OCI-LY7 (cell line): ENCODE measurements around the gene RASAL2. TPM values are rescaled to one million over a fixed set of nuclear protein-coding genes. Genes with fewer than 3 reads are reported as not detected.

ENCODE experiments used
- BruUV-seq: library from RNA; stranded (reverse); fragments of 400-500 nt; replicated peaks from 2 replicates; lab custom pipeline; 2021; lab: Mats Ljungman, UMichigan
- CTCF ChIA-PET: fragments of 300-600 bp; sonication (Branson Sonifier 250); formaldehyde crosslinking; loops from one replicate; lab custom pipeline; 2022; ENCODE audit warnings: antibody characterized with exemption; ENCODE audit not compliant: unreplicated experiment; lab: Charles Lee
- POLR2A ChIA-PET: fragments of 300-600 bp; sonication (Branson Sonifier 250); formaldehyde crosslinking; loops from one replicate; lab custom pipeline; 2022; ENCODE audit warnings: antibody characterized with exemption; lab: Charles Lee
- DNase-seq: peaks from one replicate; pipeline ENCODE4 v3.0.0-alpha.2; 2015; ENCODE audit warnings: low spot score
- H2AFZ ChIP-seq: fragments of 200-600 bp; sonication (generic), shearing (Covaris generic); 2 replicates; pipeline ENCODE4 v1.6.1; 2014; ENCODE audit warnings: mild to moderate bottlenecking, antibody characterized with exemption, low read length, moderate library complexity
- H3K27ac ChIP-seq: fragments of 200-600 bp; sonication (generic); 2 replicates; pipeline ENCODE4 v1.5.1; 2014; ENCODE audit warnings: mixed run types, low read depth, mild to moderate bottlenecking, moderate library complexity, low read length, inconsistent platforms; ENCODE audit not compliant: poor library complexity, severe bottlenecking
- H3K36me3 ChIP-seq: fragments of 200-600 bp; sonication (generic); 2 replicates; pipeline ENCODE4 v1.6.1; 2014; ENCODE audit warnings: mild to moderate bottlenecking, antibody characterized with exemption, low read length, moderate library complexity, mixed read lengths; ENCODE audit not compliant: insufficient read depth
- H3K4me1 ChIP-seq: fragments of 200-600 bp; sonication (generic); 2 replicates; pipeline ENCODE4 v1.5.1; 2014; ENCODE audit warnings: mild to moderate bottlenecking, low read length; ENCODE audit not compliant: insufficient read depth, poor library complexity, severe bottlenecking
- H3K4me2 ChIP-seq: fragments of 200-600 bp; sonication (generic); 2 replicates; pipeline ENCODE4 v1.6.1; 2014; ENCODE audit warnings: mild to moderate bottlenecking, low read length
- H3K4me3 ChIP-seq: fragments of 200-600 bp; sonication (generic); 2 replicates; pipeline ENCODE4 v1.5.1; 2014; ENCODE audit warnings: mild to moderate bottlenecking, low read depth, low read length; ENCODE audit not compliant: poor library complexity, severe bottlenecking
- H3K79me2 ChIP-seq: fragments of 200-600 bp; sonication (generic); 2 replicates; pipeline ENCODE4 v1.6.1; 2016; ENCODE audit warnings: low read depth, mild to moderate bottlenecking, low read length, moderate library complexity, mixed read lengths; ENCODE audit not compliant: insufficient read depth
- H3K9me2 ChIP-seq: fragments of 200-600 bp; sonication (generic); 2 replicates; pipeline ENCODE4 v1.6.1; 2016; ENCODE audit warnings: mild to moderate bottlenecking, low read length, mixed read lengths; ENCODE audit not compliant: insufficient read depth
- H3K9me3 ChIP-seq: fragments of 200-600 bp; sonication (generic); 2 replicates; pipeline ENCODE4 v1.6.1; 2014; ENCODE audit warnings: mild to moderate bottlenecking, mixed run types, low read length, mixed read lengths
- H4K20me1 ChIP-seq: fragments of 200-600 bp; sonication (generic); 2 replicates; pipeline ENCODE4 v1.6.1; 2014; ENCODE audit warnings: mild to moderate bottlenecking, antibody characterized with exemption, low read length, moderate library complexity, mixed read lengths; ENCODE audit not compliant: insufficient read depth
- CTCF ChIP-seq: fragments of 200-600 bp; sonication (generic); conservative IDR thresholded peaks from 2 replicates; pipeline ENCODE4 v1.5.1; 2014; ENCODE audit warnings: mild to moderate bottlenecking, antibody characterized with exemption, low read length, moderate library complexity, mixed read lengths
- EZH2phosphoT487 ChIP-seq: fragments of 200-600 bp; sonication (generic); IDR thresholded peaks from 2 replicates; pipeline ENCODE4 v1.6.1; 2018; ENCODE audit warnings: low read depth, borderline replicate concordance, mild to moderate bottlenecking, mixed run types, antibody characterized with exemption, low read length, moderate library complexity, mixed read lengths
- intact Hi-C: fragments of 100-400 bp; cut with micrococcal nuclease; formaldehyde crosslinking; loops from one replicate; pipeline ENCODE4 v1.10.0; 2022; ENCODE audit not compliant: unreplicated experiment
- total RNA-seq, 2 experiments: library from RNA; depleted of rRNA in 1 of 2; stranded (reverse); fragments of >200 nt in 1 of 2; shearing (Covaris generic) in 1 of 2; gene quantifications; 2 replicates each; pipeline ENCODE4 v1.2.3, GENCODE V29; 2014 to 2022

RASAL2 gene
- total RNA-seq, 2 experiments from 2014 or later, result 0.09 to 0.27 TPM

- CTCF ChIA-PET, result no interaction called here
These were observed 1.1 kb downstream of the RASAL2 start for GRCh38 chr1:178094739-178095645.

DNA sequence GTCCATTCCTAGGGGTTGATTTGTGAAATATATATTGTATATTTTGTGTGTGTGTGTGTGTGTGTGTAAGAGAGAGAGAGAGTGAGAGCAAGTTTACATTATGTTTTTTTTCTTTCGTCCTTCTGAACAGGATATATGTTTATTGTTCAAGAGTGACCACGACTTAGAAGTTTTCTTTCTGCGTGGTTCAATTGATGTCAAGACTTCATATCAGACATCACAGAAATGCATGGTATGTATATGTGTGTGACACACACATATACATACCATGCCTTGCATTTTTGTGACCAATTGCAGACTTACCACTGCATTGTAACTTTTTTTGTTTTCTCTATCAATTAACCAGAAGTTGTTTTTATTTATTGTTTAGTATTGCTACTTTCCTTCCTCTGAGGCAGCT, 2.5 kb downstream of the RASAL2 start:
- Histone ChIP-seq H3K4me1 (no peaks in the 10 kb centered on the region), H3K9me3 (no peaks in the 10 kb centered on the region), H2AFZ (no peak overlapping the region), H3K27ac (no peak overlapping the region), H3K79me2 (no peaks in the 10 kb centered on the region), H3K4me3 (no peak overlapping the region), H3K36me3 (no peaks in the 10 kb centered on the region), H4K20me1 (no peaks in the 10 kb centered on the region), H3K4me2 (no peak overlapping the region), H3K9me2 (no peaks in the 10 kb centered on the region)
- ChIA-PET POLR2A (no interaction called here), CTCF (no interaction called here)
- DNase-seq, result no peak
- TF ChIP-seq EZH2phosphoT487, result no peak
- no peak for TF ChIP-seq CTCF
- no TSS peak for BruUV-seq
- intact Hi-C loops, result no loop called here

More at GRCh38 chr1:178094739-178095645, 1.1 kb downstream of the RASAL2 start:
- intact Hi-C loops, result no loop called here
- TF ChIP-seq EZH2phosphoT487, result no peak
- TF ChIP-seq CTCF, result no peak
- Histone ChIP-seq H4K20me1 (no peaks in the 10 kb centered on the region), H3K4me1 (no peaks in the 10 kb centered on the region), H3K4me3 (no peak overlapping the region), H3K36me3 (no peaks in the 10 kb centered on the region), H3K79me2 (no peaks in the 10 kb centered on the region), H3K4me2 (no peak overlapping the region), H3K9me3 (no peaks in the 10 kb centered on the region), H3K9me2 (no peaks in the 10 kb centered on the region), H3K27ac (no peak overlapping the region), H2AFZ (no peak overlapping the region)
- POLR2A ChIA-PET, result no interaction called here
- no peak for DNase-seq
- no TSS peak for BruUV-seq

DNA sequence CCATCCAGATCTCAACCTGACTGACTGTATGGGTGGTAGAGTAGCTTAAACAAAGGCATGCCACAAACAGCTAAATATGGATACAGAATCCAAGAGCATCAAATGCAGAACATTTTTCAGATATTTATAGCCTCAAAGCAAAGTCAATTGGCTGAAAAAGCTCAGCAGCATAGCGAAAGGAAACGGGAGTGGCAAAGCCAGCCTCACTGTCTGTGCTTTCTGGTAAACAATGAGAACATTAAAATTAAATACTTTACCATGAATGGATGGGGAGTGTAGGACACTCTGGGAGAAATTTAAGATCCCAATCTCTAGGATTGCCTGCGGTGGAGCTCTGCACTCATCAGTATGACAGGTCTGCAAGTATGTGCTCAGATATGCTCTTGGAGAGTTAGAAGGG, 4.4 kb downstream of the RASAL2 start:
- H3K79me2 ChIP-seq, result no peaks in the 10 kb centered on the region

More for the DNA sequence above, 4.4 kb downstream of the RASAL2 start:
- ChIA-PET CTCF (no interaction called here), POLR2A (no interaction called here)
- Histone ChIP-seq H3K4me2 (no peak overlapping the region), H3K9me3 (no peaks in the 10 kb centered on the region), H2AFZ (no peak overlapping the region), H3K36me3 (no peaks in the 10 kb centered on the region), H3K4me1 (no peaks in the 10 kb centered on the region), H3K27ac (no peak overlapping the region), H3K4me3 (no peak overlapping the region), H4K20me1 (no peaks in the 10 kb centered on the region), H3K9me2 (no peaks in the 10 kb centered on the region)
- no peak for DNase-seq
- TF ChIP-seq EZH2phosphoT487 (no peak), CTCF (no peak)
- intact Hi-C loops, result no loop called here
- no TSS peak for BruUV-seq
